Endodermal cell (in vitro differentiated cells): ENCODE measurements around the gene TPGS2. TPM values are rescaled to one million over a fixed set of nuclear protein-coding genes. Genes with fewer than 3 reads are reported as not detected.
A peak's percentile ranks its signal among the peaks of the same experiment; 100 is the strongest.

Experiments
- DNase-seq: peaks from one replicate; pipeline ENCODE4 v3.0.0-alpha.2; 2017
- H3K27ac ChIP-seq: 2 replicates; pipeline ENCODE4 v1.5.1; 2013; ENCODE audit warnings: mild to moderate bottlenecking, low read depth, low read length, moderate library complexity
- H3K27me3 ChIP-seq: 2 replicates; pipeline ENCODE4 v1.6.1; 2013; ENCODE audit warnings: mild to moderate bottlenecking, low read length, moderate library complexity; ENCODE audit not compliant: insufficient read depth, control insufficient read depth, poor library complexity, severe bottlenecking
- H3K36me3 ChIP-seq: 2 replicates; pipeline ENCODE4 v1.7.0; 2013; ENCODE audit warnings: mild to moderate bottlenecking, low read length, moderate library complexity; ENCODE audit not compliant: control insufficient read depth, insufficient read depth
- H3K4me1 ChIP-seq: one replicate; pipeline ENCODE4 v1.7.0; 2013; ENCODE audit warnings: low read length; ENCODE audit not compliant: control insufficient read depth, insufficient read depth
- H3K4me3 ChIP-seq: 2 replicates; pipeline ENCODE4 v1.5.1; 2013; ENCODE audit warnings: mild to moderate bottlenecking, low read length, moderate library complexity
- H3K9ac ChIP-seq: 2 replicates; pipeline ENCODE4 v1.6.1; 2013; ENCODE audit warnings: mild to moderate bottlenecking, low read length, moderate library complexity; ENCODE audit not compliant: poor library complexity, severe bottlenecking; ENCODE audit errors: extremely low read depth
- H3K9me3 ChIP-seq: 2 replicates; pipeline ENCODE4 v1.6.1; 2013; ENCODE audit warnings: mild to moderate bottlenecking, low read length, moderate library complexity; ENCODE audit not compliant: control insufficient read depth
- H3K27ac Mint-ChIP-seq: 2 replicates; pipeline ENCODE4 v1.8.0; 2020; ENCODE audit warnings: mixed read lengths
- H3K27me3 Mint-ChIP-seq: 2 replicates; pipeline ENCODE4 v1.8.0; 2021; ENCODE audit warnings: mild to moderate bottlenecking, mixed read lengths; ENCODE audit not compliant: insufficient read depth
- H3K36me3 Mint-ChIP-seq: 2 replicates; pipeline ENCODE4 v1.8.0; 2020; ENCODE audit warnings: low read depth, mixed read lengths
- H3K4me1 Mint-ChIP-seq: 2 replicates; pipeline ENCODE4 v1.8.0; 2020; ENCODE audit warnings: mixed read lengths
- H3K4me3 Mint-ChIP-seq: 2 replicates; pipeline ENCODE4 v1.8.0; 2020; ENCODE audit warnings: mild to moderate bottlenecking, moderate library complexity, mixed read lengths
- H3K9me3 Mint-ChIP-seq: 2 replicates; pipeline ENCODE4 v1.8.0; 2020; ENCODE audit warnings: mild to moderate bottlenecking, mixed read lengths
- CTCF ChIP-seq: fragments of 200-600 bp; sonication (generic); conservative IDR thresholded peaks from 2 replicates; pipeline ENCODE4 v1.5.0; 2021; ENCODE audit warnings: antibody characterized with exemption, mild to moderate bottlenecking
- WGBS, 2 experiments: methylation state at CpG; one replicate each; pipeline versions ENCODE4 v1.1.5 to v1.1.7; 2013; ENCODE audit warnings: missing lambda C conversion rate in 2 of 2, mixed read lengths in 1 of 2; ENCODE audit not compliant: insufficient coverage in 1 of 2, insufficient read length in 1 of 2; 5-methylcytosine and 5-hydroxymethylcytosine counted together
- total RNA-seq, 2 donors: library from RNA; stranded (reverse); fragmentation: NEBNext Ultra II Directional in 1 of 2; extraction: Animal tissue kit (Norgen Biotek cat#: 25700) in 1 of 2; gene quantifications; 2 replicates in 1 of 2; 3 replicates in 1 of 2; pipeline ENCODE4 v1.2.1, GENCODE V29; 2021

Gene TPGS2
- total RNA-seq, 2 donors from 2014 or later = 117 to 128 TPM

- no peaks in the 10 kb centered on the region for H3K36me3 ChIP-seq
- Mint-ChIP-seq H3K36me3 (no peaks in the 10 kb centered on the region), H3K9me3 (no peaks in the 10 kb centered on the region), H3K4me3 (no peak overlapping the region), H3K27me3 (no peaks in the 10 kb centered on the region), H3K4me1 (no peaks in the 10 kb centered on the region), H3K27ac (no peak overlapping the region)
- 92 to 96% methylated on average over 6 to 10 of the region's 10 CpGs for WGBS, 2 experiments
- no peaks in the 10 kb centered on the region for H3K27me3 ChIP-seq
- no peak for TF ChIP-seq CTCF
- H3K27ac ChIP-seq = no peak overlapping the region
- DNase-seq = no peak
- no peak overlapping the region for H3K9ac ChIP-seq
- H3K4me3 ChIP-seq = no peak overlapping the region
- H3K4me1 ChIP-seq = no peaks in the 10 kb centered on the region
- H3K9me3 ChIP-seq = no peaks in the 10 kb centered on the region
Observed at GRCh38 chr18:36758623-36759022, 70.2 kb downstream of the TPGS2 start.

GRCh38 chr18:36757991-36758390 lies 70.8 kb downstream of the TPGS2 start:
- H3K36me3 Mint-ChIP-seq = no peaks in the 10 kb centered on the region
- Histone ChIP-seq H3K4me1 (no peaks in the 10 kb centered on the region), H3K36me3 (no peaks in the 10 kb centered on the region), H3K9me3 (no peaks in the 10 kb centered on the region), H3K27ac (no peak overlapping the region), H3K9ac (no peak overlapping the region), H3K4me3 (no peak overlapping the region), H3K27me3 (no peaks in the 10 kb centered on the region)
- 92% methylated on average over 3 of the region's 3 CpGs; no CpG with 5 or more reads in 1 of the 2 experiments for WGBS, 2 experiments
- no peak for DNase-seq
- H3K9me3 Mint-ChIP-seq = no peaks in the 10 kb centered on the region
- no peaks in the 10 kb centered on the region for H3K4me1 Mint-ChIP-seq
- no peak overlapping the region for H3K27ac Mint-ChIP-seq
- no peaks in the 10 kb centered on the region for H3K27me3 Mint-ChIP-seq
- H3K4me3 Mint-ChIP-seq = no peak overlapping the region
- no peak for TF ChIP-seq CTCF

- no peaks in the 10 kb centered on the region for H3K9me3 ChIP-seq
- H3K9ac ChIP-seq = no peak overlapping the region
- H3K27me3 ChIP-seq = no peaks in the 10 kb centered on the region
- H3K4me3 Mint-ChIP-seq = no peak overlapping the region
- no peak overlapping the region for H3K4me3 ChIP-seq
- H3K4me1 ChIP-seq = no peaks in the 10 kb centered on the region
- no peak for DNase-seq
- 63 to 71% methylated on average over 1 of the region's 1 CpG for WGBS, 2 experiments
- H3K36me3 Mint-ChIP-seq = no peaks in the 10 kb centered on the region
- TF ChIP-seq CTCF = peak; percentile 86
- no peaks in the 10 kb centered on the region for H3K27me3 Mint-ChIP-seq
- H3K27ac Mint-ChIP-seq = no peak overlapping the region
- no peaks in the 10 kb centered on the region for H3K36me3 ChIP-seq
- H3K4me1 Mint-ChIP-seq = no peaks in the 10 kb centered on the region
- no peaks in the 10 kb centered on the region for H3K9me3 Mint-ChIP-seq
- no peak overlapping the region for H3K27ac ChIP-seq
Observed at GRCh38 chr18:36757081-36757480, 71.7 kb downstream of the TPGS2 start.
